Adrenal gland (tissue), 12 donors: Measurements from ENCODE around the gene TBC1D14. TPM values are rescaled to one million over a fixed set of nuclear protein-coding genes. Genes with fewer than 3 reads are reported as not detected.

Experiments used
- DNase-seq, 7 donors: peaks; one replicate each; pipeline ENCODE4 v3.0.0-alpha.2; 2019 to 2020
- H3K27ac ChIP-seq, 5 donors: fragments of 200-600 bp; sonication (generic) in 4 of 5; 1 replicate in 3 of 5; 2 replicates in 2 of 5; pipeline versions ENCODE4 v1.5.1 to v1.8.0; 2016 to 2020; ENCODE audit warnings: mild to moderate bottlenecking in 1 of 5
- H3K27me3 ChIP-seq: fragments of 200-600 bp; 2 replicates; pipeline ENCODE4 v1.8.0; 2021
- H3K36me3 ChIP-seq, 2 donors: fragments of 200-600 bp; replicated peaks in 1 of 2; 1 replicate in 1 of 2; 2 replicates in 1 of 2; pipeline versions ENCODE4 v1.5.1 to v1.8.0; 2018 to 2022
- H3K4me1 ChIP-seq, 2 donors: fragments of 200-600 bp; replicated peaks in 1 of 2; 1 replicate in 1 of 2; 2 replicates in 1 of 2; pipeline versions ENCODE4 v1.5.1 to v1.8.0; 2018 to 2021
- H3K4me3 ChIP-seq, 4 donors: fragments of 200-600 bp; sonication (generic) in 3 of 4; one replicate each; pipeline ENCODE4 v1.5.1; 2016 to 2018
- H3K9me3 ChIP-seq, 3 donors: fragments of 200-600 bp; sonication (generic) in 1 of 3; replicated peaks in 1 of 3; 1 replicate in 2 of 3; 2 replicates in 1 of 3; pipeline versions ENCODE4 v1.5.1 to v1.8.0; 2016 to 2021
- CTCF ChIP-seq, 6 experiments: fragments of 450-650 bp in 4 of 6; fragments of 200-600 bp in 2 of 6; sonication (generic) in 1 of 6; IDR thresholded peaks; 1 replicate in 5 of 6; 2 replicates in 1 of 6; pipeline versions ENCODE4 v1.5.1 to v1.8.0; 2016 to 2021; ENCODE audit warnings: antibody characterized with exemption in 6 of 6, mild to moderate bottlenecking in 2 of 6, moderate library complexity in 1 of 6
- POLR2A ChIP-seq, 2 donors: fragments of 450-650 bp; IDR thresholded peaks; one replicate each; pipeline ENCODE4 v1.6.1; 2017; ENCODE audit warnings: antibody characterized with exemption in 2 of 2, mild to moderate bottlenecking in 2 of 2, moderate library complexity in 1 of 2
- WGBS, 4 donors: extraction: QIAGEN DNeasy Blood & Tissue Kit in 2 of 4; methylation state at CpG; one replicate each; pipeline versions ENCODE4 v1.1.5 to v1.1.7; 2013 to 2017; 5-methylcytosine and 5-hydroxymethylcytosine counted together
- intact Hi-C, 2 donors: fragments of 100-400 bp; cut with DNase I; formaldehyde crosslinking; loops; one replicate each; pipeline versions ENCODE4 v1.14.1 to v1.15.0; 2022 to 2023
- polyA plus RNA-seq, 3 donors: library from polyadenylated mRNA; stranded (reverse); fragments of 200-250 nt in 2 of 3; fragments of 350-450 nt in 1 of 3; fragmentation: Illumina TruSeq in 1 of 3; extraction: RNeasy Lipid Tissue Mini Kit (QIAGEN cat#74804) in 1 of 3; gene quantifications; one replicate each; pipeline ENCODE4 v1.2.3, GENCODE V29; 2013 to 2014
- total RNA-seq, 9 donors: library from RNA; depleted of rRNA in 4 of 9; stranded (reverse); fragments of >200 nt in 4 of 9; fragments of 120-200 nt in 1 of 9; fragmentation: NEBNext Ultra II Directional in 1 of 9; extraction: Animal tissue kit (Norgen Biotek cat#: 25700) in 1 of 9; gene quantifications; one replicate each; pipeline versions ENCODE4 v1.1.0 to v1.2.4, GENCODE V29; 2013 to 2023
- donor health status: healthy with polysubstance abuse.
- donor health status: Bipolar disorder and iron deficiency.
- donor health status: DM: yes; HTN: yes; CAD: no.
- donor health status: DM: no; HTN: no; CAD: no.
- donor health status: DM: no; HTN: no; CAD: no.
- donor health status: DM: yes; HTN: yes; CAD: no.

Gene TBC1D14
- total and polyA plus RNA-seq, 12 donors, result 24.9 to 110 (median 83.0) TPM

GRCh38 chr4:6967846-6968340, 58.3 kb downstream of the TBC1D14 start:
- Histone ChIP-seq H3K9me3 (no peaks in the 10 kb centered on the region), H3K36me3 (peaks cover 0 to 8% of the 10 kb centered on the region in 2 donors), H3K27me3 (no peaks in the 10 kb centered on the region), H3K4me1 (peaks cover 22 to 45% of the 10 kb centered on the region in 2 donors), H3K27ac (no peak overlapping the region), H3K4me3 (no peak overlapping the region)
- no peak for TF ChIP-seq CTCF (IDR thresholded peaks at IDR 0.05)
- WGBS, 4 donors, result 92 to 96% (median 95%) methylated on average over 7 to 15 of the region's 15 CpGs
- intact Hi-C loops, result no loop called here
- peak in 1 of 7 donors; percentile 41 for DNase-seq

GRCh38 chr4:6968496-6968895, 58.9 kb downstream of the TBC1D14 start:
- intact Hi-C loops, result no loop called here
- peak in 1 of 7 donors; percentile 35 for DNase-seq
- Histone ChIP-seq H3K27me3 (no peaks in the 10 kb centered on the region), H3K36me3 (peaks cover 0 to 8% of the 10 kb centered on the region in 2 donors), H3K27ac (no peak overlapping the region), H3K4me1 (peaks cover 16 to 39% of the 10 kb centered on the region in 2 donors), H3K4me3 (no peak overlapping the region), H3K9me3 (no peaks in the 10 kb centered on the region)
- WGBS, 4 donors, result 63 to 79% (median 75%) methylated on average over 6 to 11 of the region's 11 CpGs
- no peak for TF ChIP-seq POLR2A (IDR thresholded peaks at IDR 0.05)
- TF ChIP-seq CTCF (IDR thresholded peaks at IDR 0.05), result no peak

GRCh38 chr4:6969826-6970800, 60.5 kb downstream of the TBC1D14 start:
- Histone ChIP-seq H3K4me3 (no peak overlapping the region), H3K36me3 (peaks cover 0 to 8% of the 10 kb centered on the region in 2 donors), H3K27ac (no peak overlapping the region), H3K9me3 (no peaks in the 10 kb centered on the region), H3K4me1 (peaks cover 4 to 29% of the 10 kb centered on the region in 2 donors), H3K27me3 (no peaks in the 10 kb centered on the region)
- TF ChIP-seq CTCF (IDR thresholded peaks at IDR 0.05) (no peak), POLR2A (IDR thresholded peaks at IDR 0.05) (no peak)
- WGBS, 4 donors, result 87 to 94% (median 90%) methylated on average over 16 to 18 of the region's 18 CpGs
- DNase-seq, result peak in 1 of 7 donors; percentile 46
- intact Hi-C loops, result loop anchor here (5.0 to 10.0 kb wide), 2 partner anchors 102 to 105 kb away; no protein-coding TSS in a partner anchor
